DND-41 (cell line): ENCODE measurements around the gene BTBD16.

Source experiments
- ATAC-seq: fragments of 200-7000 bp; cut with Tn5 transposase; 3 replicates; pipeline ENCODE4 v1.9.1; 2021; ENCODE audit warnings: low read depth; ENCODE audit not compliant: insufficient read depth
- DNase-seq: peaks from one replicate; pipeline ENCODE4 v3.0.0-alpha.2; 2020
- H2AFZ ChIP-seq: 2 replicates; pipeline ENCODE4 v1.6.0; 2012; ENCODE audit warnings: low read depth, low read length
- H3K27ac ChIP-seq: 2 replicates; pipeline ENCODE4 v1.5.1; 2012; ENCODE audit warnings: low read length, inconsistent platforms
- H3K27me3 ChIP-seq: fragments of 200-600 bp; sonication (generic); 2 replicates; pipeline ENCODE4 v1.6.0; 2012; ENCODE audit warnings: low read length, mild to moderate bottlenecking, inconsistent platforms; ENCODE audit not compliant: insufficient read depth, poor library complexity
- H3K36me3 ChIP-seq: 2 replicates; pipeline ENCODE4 v1.5.1; 2012; ENCODE audit warnings: low read length, inconsistent platforms; ENCODE audit not compliant: insufficient read depth
- H3K4me1 ChIP-seq: 2 replicates; pipeline ENCODE4 v1.5.1; 2012; ENCODE audit warnings: mild to moderate bottlenecking, low read length; ENCODE audit not compliant: insufficient read depth
- H3K4me2 ChIP-seq: 2 replicates; pipeline ENCODE4 v1.6.0; 2012; ENCODE audit warnings: mild to moderate bottlenecking, moderate library complexity, low read length, inconsistent platforms; ENCODE audit not compliant: insufficient read depth
- H3K4me3 ChIP-seq, 2 experiments: fragments of 200-600 bp in 1 of 2; shearing (Covaris generic) in 1 of 2; 2 replicates each; pipeline ENCODE4 v1.5.1; 2012 to 2016; ENCODE audit warnings: inconsistent platforms in 2 of 2, low read length in 2 of 2, mild to moderate bottlenecking in 2 of 2, low read depth in 1 of 2, moderate library complexity in 1 of 2
- H3K79me2 ChIP-seq: 2 replicates; pipeline ENCODE4 v1.6.0; 2012; ENCODE audit warnings: low read length, inconsistent platforms; ENCODE audit not compliant: insufficient read depth
- H3K9ac ChIP-seq: 2 replicates; pipeline ENCODE4 v1.6.0; 2012; ENCODE audit warnings: low read depth, mild to moderate bottlenecking, inconsistent platforms, low read length, moderate library complexity
- H3K9me3 ChIP-seq: 2 replicates; pipeline ENCODE4 v1.5.1; 2012; ENCODE audit warnings: low read length, moderate library complexity, mild to moderate bottlenecking, inconsistent platforms; ENCODE audit not compliant: insufficient read depth, severe bottlenecking
- H4K20me1 ChIP-seq: 2 replicates; pipeline ENCODE4 v1.6.0; 2012; ENCODE audit warnings: low read length; ENCODE audit not compliant: insufficient read depth
- EZH2 ChIP-seq: IDR thresholded peaks from 3 replicates; pipeline ENCODE4 v1.6.1; 2012; ENCODE audit warnings: borderline replicate concordance, low read depth, mild to moderate bottlenecking, moderate library complexity, low read length, inconsistent platforms; ENCODE audit not compliant: severe bottlenecking
- TF ChIP-seq, protein P1 (sequence below): IDR thresholded peaks from 2 replicates; pipeline ENCODE4 v1.5.1; 2012; ENCODE audit warnings: borderline replicate concordance, low read length, moderate library complexity, mild to moderate bottlenecking; ENCODE audit not compliant: poor library complexity, severe bottlenecking; ENCODE audit errors: extremely low read depth

Gene BTBD16

GRCh38 chr10:122290334-122290733, 19.2 kb downstream of the BTBD16 start:
- no peaks in the 10 kb centered on the region for H3K9me3 ChIP-seq
- peaks cover 9% of the 10 kb centered on the region for H3K27me3 ChIP-seq
- ATAC-seq (no peak), DNase-seq (no peak)
- no peak overlapping the region for H3K4me2 ChIP-seq
- no peaks in the 10 kb centered on the region; the same call in 1 of the 2 replicates for H4K20me1 ChIP-seq
- H3K4me3 ChIP-seq = no peak overlapping the region
- no peak for TF ChIP-seq EZH2
- TF ChIP-seq, protein P1, sequence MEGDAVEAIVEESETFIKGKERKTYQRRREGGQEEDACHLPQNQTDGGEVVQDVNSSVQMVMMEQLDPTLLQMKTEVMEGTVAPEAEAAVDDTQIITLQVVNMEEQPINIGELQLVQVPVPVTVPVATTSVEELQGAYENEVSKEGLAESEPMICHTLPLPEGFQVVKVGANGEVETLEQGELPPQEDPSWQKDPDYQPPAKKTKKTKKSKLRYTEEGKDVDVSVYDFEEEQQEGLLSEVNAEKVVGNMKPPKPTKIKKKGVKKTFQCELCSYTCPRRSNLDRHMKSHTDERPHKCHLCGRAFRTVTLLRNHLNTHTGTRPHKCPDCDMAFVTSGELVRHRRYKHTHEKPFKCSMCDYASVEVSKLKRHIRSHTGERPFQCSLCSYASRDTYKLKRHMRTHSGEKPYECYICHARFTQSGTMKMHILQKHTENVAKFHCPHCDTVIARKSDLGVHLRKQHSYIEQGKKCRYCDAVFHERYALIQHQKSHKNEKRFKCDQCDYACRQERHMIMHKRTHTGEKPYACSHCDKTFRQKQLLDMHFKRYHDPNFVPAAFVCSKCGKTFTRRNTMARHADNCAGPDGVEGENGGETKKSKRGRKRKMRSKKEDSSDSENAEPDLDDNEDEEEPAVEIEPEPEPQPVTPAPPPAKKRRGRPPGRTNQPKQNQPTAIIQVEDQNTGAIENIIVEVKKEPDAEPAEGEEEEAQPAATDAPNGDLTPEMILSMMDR = no peak
- H3K79me2 ChIP-seq = no peaks in the 10 kb centered on the region
- no peaks in the 10 kb centered on the region for H3K4me1 ChIP-seq
- H3K36me3 ChIP-seq = no peaks in the 10 kb centered on the region
- no peak overlapping the region for H2AFZ ChIP-seq
- H3K27ac ChIP-seq = no peak overlapping the region
- H3K9ac ChIP-seq = no peak overlapping the region

- ATAC-seq (no peak), DNase-seq (no peak)
- Histone ChIP-seq H4K20me1 (no peaks in the 10 kb centered on the region; the same call in 1 of the 2 replicates), H3K4me1 (no peaks in the 10 kb centered on the region), H2AFZ (no peak overlapping the region), H3K9me3 (no peaks in the 10 kb centered on the region), H3K36me3 (no peaks in the 10 kb centered on the region), H3K27me3 (peaks cover 9% of the 10 kb centered on the region), H3K79me2 (no peaks in the 10 kb centered on the region), H3K4me3 (no peak overlapping the region), H3K4me2 (no peak overlapping the region), H3K9ac (no peak overlapping the region), H3K27ac (no peak overlapping the region)
- TF ChIP-seq, protein P1 = no peak
- no peak for TF ChIP-seq EZH2
Observed at GRCh38 chr10:122290833-122291532, 19.9 kb downstream of the BTBD16 start.

GRCh38 chr10:122291739-122292138, 20.6 kb downstream of the BTBD16 start:
- H3K4me1 ChIP-seq = no peaks in the 10 kb centered on the region
- no peaks in the 10 kb centered on the region for H3K9me3 ChIP-seq
- no peaks in the 10 kb centered on the region; the same call in 1 of the 2 replicates for H4K20me1 ChIP-seq
- H3K4me3 ChIP-seq = no peak overlapping the region
- no peaks in the 10 kb centered on the region for H3K79me2 ChIP-seq
- no peak overlapping the region for H3K4me2 ChIP-seq
- peaks cover 9% of the 10 kb centered on the region for H3K27me3 ChIP-seq
- ATAC-seq (no peak), DNase-seq (no peak)
- TF ChIP-seq, protein P1 = no peak
- TF ChIP-seq EZH2 = no peak
- H3K9ac ChIP-seq = no peak overlapping the region
- H2AFZ ChIP-seq = no peak overlapping the region
- H3K27ac ChIP-seq = no peak overlapping the region
- no peaks in the 10 kb centered on the region for H3K36me3 ChIP-seq
